HPDE6-E6E7 (cell line): ENCODE results near the gene HOXA3.

Experiments used
- DNase-seq: peaks from one replicate; pipeline ENCODE4 v3.0.0; 2011; ENCODE audit warnings: missing footprints; ENCODE audit errors: extremely low spot score

Gene HOXA3

DNA sequence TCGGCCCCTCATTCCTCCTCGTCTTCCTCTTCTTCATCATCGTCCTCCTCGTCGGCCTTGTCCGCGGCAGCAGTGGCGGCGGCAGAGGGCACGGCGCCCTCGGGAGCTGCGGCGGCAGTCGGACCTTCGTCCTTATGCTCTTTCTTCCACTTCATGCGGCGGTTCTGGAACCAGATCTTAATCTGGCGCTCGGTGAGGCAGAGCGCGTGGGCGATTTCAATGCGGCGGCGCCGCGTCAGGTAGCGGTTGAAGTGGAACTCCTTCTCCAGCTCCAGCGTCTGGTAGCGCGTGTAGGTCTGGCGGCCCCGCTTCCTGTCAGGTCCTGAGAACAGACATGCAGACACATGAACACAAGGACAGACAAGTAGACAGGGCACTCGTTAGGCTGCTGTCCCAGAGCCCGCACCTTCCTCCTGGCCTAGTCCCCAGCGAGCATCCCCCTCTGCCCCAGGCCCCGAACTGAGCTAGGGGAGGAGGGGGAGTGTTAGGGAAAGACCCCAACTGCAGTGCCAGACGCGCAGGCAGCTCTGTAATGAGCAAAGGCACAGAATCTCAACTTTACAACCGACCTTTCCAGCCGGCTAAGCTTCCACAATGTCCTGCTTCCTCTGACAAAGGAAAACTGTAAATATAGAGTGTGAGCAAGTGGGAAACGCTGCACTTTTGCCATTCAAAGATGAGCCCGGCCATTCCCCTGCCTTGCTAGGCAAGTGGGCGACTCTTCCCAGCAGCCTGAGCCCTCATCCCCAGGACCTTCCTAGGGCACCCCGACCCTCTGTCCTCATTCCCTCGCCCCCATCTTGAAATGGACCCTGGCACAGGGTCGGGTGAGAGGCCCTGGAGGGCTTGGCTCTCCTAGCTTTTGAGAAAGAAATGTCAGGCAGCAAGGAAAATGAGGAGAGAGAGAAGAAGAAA, 2.8 kb upstream of the HOXA3 start:
- no peak for DNase-seq

- DNase-seq = no peak
These were observed 2.0 kb upstream of the HOXA3 start for GRCh38 chr7:27154369-27154768.

GRCh38 chr7:27153526-27153925, 1.1 kb upstream of the HOXA3 start:
- no peak for DNase-seq

- no peak for DNase-seq
These were observed 546 bp upstream of the HOXA3 start for GRCh38 chr7:27152816-27153442.

DNA sequence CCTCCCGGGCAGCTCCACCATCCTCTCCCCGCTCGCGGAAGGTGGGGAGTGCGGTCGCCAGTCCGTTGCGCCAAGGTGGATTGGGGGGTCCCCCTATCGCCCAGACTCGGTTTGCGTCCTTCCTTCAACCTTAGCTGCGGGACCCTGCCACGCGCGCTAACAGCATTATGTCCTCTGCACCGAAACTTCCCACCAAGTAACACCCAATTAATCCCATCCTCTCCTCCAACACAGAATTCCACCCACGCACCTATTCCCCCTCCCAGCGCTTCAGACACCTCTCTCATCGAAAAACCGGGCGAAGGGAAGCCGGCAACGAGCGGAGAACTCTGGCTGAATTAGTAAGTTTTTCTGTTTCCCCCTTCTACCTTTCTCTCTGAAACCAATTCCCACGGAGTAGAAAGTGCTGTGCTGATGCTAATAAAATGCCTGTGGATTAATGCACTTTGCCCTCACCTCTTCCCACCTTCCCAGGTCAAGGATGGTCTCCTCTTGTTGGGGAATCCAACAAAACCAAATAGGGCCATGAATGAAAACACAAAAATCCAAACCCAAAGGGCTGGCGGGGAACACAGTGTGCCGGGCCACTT, 947 bp downstream of the HOXA3 start:
- DNase-seq = no peak

DNA sequence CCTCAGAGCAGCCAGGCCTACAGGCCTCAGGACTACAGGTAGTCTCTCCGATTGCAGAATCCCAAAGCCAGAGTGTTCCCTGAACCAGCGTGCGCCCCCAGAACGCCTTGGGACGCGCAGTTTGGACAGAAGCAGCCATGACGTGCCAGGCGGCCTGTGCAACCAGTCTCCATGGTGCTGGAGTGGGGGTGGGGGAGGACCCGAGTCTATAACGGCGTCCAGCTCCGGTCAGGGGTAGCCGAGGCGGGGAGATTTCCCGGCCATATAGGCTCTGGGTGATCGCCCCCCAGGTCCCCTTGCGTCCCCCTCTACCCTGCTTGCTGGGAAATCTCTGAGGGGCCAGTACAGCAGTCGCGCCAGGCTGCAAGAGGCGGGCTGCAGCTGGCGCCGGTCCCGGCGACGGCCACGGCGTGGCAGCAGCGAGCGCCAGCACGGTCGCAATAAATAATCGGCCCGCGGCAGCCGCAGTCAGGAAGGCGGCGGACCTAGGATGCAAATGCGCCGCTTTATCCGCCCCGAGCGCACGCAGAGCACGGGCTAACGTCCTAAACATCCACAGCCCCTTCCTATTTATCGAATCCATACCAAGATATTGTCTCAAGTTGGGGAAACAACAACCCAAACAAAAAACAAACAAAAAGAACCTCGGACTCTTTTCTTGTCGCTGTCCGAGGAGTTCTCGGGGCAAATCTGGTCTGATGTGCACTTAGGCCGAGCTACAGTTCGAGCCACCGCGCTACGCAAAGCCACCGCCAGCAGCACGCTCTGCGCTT, 1.6 kb downstream of the HOXA3 start:
- no peak for DNase-seq

GRCh38 chr7:27149842-27150567, 2.4 kb downstream of the HOXA3 start:
- DNase-seq = no peak

DNA sequence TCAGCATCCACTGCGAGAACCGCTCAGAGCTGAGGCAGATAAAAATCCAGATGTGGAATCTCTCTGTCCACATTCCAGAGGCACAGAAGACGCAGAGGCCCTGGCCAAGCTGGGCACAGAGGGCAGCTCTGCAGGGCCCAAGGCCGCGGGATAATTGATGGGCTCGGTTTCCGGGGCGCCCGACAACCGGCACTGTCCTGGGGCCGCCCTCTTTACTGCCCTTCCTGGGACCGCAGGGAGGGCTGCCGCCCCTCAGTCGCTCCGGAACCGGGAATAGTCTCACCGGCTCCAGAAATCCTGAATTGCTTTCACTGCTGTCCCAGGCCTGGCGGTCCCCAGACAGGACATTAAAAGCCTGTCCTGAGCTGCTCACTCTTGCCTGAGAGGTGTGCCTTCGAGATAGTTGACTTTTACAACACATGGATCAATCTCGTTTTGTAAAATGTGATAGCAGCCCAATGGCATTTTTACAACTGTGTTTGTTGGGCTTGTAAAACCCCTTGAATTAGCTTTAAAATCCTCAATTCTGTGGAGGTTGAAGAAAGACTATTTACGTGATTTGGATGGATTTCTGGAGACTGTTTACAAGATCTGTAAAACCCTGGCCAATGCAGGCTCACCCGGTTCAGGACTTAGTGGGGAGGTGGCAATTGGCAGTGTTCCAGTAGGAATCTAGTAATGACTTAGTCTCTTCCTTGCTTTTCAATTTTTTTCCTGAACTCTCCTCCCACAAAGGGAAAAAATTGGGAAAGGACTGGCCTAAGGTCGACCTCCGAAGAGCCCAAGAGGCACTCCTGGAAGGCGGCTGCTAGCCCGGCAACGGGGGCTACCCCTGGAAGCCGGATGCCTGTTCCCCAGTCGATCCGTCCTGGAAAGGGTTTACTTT, 3.4 kb downstream of the HOXA3 start:
- no peak for DNase-seq

DNA sequence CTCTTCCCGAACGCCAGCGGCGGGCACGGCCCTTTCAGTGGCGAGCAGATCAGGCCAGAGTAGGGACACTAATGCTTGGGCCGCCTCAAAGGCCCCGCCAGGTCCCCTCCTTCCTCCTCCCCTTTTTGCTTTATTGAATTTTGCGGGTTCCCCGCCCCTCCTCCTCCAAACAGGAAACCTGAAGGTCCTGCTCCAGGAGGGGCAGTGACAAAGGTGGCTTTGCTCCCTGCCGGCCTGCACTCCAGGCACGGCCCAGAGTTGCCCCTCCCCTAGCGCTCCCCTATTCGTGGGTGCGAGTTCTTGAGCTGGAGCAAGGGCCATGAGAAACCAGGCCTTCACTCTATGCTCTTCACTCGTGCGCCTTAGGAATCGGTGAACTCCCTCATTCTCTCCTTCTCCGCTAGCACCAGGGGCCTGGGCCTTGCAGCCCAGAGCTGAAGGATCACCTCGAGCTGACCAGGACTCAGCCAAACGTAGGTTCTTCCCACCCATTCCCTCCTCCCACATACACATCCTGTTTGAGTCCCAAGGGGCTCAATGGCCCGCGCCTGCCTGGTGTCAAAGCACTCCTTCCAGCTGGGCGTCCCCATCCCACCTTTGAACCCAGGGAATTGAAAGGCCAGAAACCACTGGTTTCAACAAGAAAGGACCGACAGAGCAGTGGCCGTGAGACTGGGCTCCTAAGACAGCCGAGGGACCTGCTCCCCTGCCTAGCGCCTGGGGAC, 4.2 kb downstream of the HOXA3 start:
- no peak for DNase-seq

DNA sequence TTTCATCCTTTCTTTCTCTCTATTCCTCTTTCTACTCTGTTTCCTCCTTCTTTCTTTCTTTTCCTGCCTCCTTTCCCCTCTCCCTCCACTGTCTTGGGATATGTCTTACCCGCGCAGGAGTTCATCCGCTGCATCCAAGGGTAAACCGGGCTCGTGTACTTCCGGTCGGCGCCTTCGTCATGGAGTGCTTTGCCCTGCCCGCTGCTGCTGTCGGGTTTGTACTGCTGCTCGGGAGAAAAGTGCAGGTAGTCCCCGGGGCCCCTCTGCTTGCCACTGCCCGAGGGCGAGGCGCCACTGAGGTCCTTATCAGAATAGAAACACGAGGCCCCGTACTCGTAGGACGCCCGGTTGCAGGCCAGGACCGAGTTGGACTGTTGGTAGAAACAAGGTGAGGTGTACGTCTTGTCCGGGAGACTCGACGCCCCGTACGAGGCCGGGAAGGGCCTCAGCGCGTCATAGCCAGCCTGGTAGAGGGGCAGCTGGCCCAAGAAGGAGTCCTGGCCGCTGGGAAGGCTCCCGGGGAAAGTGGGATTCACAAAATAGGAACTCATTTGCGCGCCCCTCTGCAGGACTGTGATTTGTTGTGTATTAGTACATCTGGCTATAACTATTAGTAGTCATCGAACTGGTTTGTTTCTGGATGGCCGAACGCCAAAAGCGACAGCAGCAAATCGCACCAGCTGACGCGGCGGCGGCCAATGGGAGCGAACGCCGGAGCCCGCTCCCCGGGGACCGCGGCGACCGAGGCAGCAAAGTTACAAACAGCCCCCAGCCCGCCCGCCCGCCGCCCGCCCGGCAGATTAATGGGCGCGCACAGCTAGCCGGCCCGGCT, 5.0 kb downstream of the HOXA3 start, which contains the start of gene HOXA6:
Gene HOXA6 (minus strand): TSS at position 576 of the 832 bp plus-strand sequence. CDS start 25 bp downstream, at position 551.
- DNase-seq = no peak

DNA sequence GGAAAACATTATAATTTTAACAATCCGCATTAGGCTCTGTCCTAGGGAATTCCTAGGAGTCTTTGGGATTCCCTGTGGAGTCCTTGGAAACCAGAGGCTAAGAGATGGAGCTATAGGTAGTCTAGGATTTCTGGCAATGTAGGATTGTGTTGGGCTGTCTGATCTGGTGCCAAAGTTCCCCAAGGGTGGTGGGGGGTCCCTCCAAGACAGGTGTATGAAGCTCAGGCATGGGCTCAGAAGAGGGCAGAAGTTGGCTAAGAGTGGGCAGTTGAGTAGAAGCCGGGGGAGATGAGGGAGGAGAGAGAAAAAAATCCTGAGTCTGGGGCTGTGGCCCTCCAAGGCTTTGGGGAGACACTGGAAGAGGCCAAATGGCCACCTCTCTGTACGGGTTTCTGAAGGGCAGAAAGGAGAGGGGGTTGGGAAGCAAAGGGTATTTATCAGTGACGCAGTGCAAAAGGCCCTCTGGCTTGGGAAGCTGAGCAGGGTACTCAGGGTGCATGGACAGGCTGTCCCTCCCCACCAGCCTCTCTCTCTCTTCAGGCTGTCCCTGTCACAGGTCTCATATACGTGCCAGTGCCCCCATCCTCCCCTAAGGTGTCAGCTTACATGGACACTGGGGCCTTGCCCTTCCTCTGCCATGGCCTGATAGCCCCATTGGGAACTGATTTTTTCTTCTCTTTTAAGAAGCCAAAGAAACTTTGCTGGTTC, 5.7 kb downstream of the HOXA3 start:
- no peak for DNase-seq

GRCh38 chr7:27145914-27146412, 6.4 kb downstream of the HOXA3 start:
- no peak for DNase-seq

GRCh38 chr7:27145165-27145913, 7.0 kb downstream of the HOXA3 start:
- no peak for DNase-seq

DNA sequence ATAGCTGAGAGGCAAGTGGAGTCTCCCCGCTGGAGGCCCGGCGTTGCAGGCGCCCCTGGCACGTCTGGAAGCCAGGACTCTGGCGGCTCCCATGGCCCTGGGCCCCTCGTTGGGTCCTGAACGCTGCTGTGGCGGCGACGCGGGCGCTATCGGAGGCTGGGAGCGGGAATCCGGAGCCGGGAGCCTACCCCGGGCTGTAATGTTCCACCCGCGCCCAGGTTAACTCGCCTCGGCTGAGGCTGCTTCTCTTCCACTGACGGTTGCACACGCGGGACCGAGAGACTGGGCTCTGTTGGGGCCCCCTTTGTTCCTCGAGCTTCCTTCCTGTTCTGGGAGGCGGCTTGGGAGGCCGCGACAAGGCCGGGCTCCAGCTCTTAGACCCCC, 7.6 kb downstream of the HOXA3 start:
- DNase-seq = no peak

DNA sequence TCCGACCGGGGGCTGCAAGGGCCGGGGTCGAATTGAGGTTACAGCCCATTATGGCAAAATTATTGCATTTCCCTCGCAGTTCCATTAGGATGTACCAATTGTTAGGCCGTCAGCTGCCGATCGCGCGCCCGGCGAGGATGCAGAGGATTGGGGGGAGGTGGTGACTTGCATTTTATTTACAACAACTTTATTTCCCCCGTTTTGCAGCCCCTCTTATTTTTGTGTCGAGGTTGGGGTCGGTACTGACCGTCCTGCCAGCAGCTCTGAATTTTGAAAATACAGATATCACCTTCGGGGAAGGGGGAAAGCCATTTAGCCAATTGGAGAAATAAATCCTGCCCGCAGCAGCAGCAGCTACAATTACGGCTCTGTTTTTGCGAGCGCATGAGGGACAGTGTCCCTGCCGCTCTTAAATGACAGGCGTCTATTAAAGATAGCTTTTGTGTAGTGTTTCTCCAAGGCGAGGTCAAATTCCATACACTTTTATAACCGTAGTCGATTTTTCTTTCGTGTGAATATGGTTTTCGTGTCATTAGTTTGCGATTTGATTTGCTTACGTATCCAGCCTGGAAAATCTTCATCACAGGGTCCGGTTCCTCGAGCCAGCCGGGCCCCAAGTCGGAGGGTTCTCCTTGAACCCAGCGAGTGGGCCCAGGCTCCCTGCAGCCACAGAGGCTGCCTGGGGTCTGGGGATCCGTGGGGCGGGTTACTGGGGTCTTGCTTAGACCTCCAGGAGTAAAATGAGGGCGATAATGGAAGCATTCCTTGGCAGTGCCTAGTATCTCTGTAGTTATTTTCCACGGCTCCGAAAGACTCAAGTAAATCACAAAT, 8.2 kb downstream of the HOXA3 start:
- DNase-seq = no peak
